GM19351 (cell line): ENCODE measurements around the gene ACSL4.

Experiments used
- ATAC-seq: cut with Tn5 transposase; IDR thresholded peaks from one replicate; pipeline ENCODE4 v1.9.1; 2021; ENCODE audit warnings: mild to moderate bottlenecking, moderate library complexity; ENCODE audit not compliant: unreplicated experiment

The ACSL4 gene

DNA sequence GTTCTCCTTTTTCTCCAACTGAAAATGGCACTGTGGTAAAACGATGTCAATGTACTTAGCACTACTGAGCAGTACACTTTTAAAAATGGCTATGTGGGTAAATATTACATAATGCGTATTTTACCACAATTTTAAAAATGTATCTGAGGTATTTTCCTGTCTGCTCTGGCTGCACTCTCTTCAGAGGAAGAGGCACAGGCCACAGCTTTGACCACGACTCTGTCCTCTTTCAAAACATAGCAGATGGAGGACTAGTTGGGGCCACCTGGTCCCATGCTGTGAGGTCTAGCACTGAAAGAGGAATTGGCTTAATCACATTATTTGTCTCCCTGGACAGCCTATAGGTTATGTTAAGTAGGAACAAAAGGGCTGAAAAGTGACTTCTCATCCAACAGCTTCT, 113.3 kb downstream of the ACSL4 start:
- ATAC-seq = no peak

- ATAC-seq = no peak
Observed at GRCh38 chrX:109614951-109615350, 118.1 kb downstream of the ACSL4 start.

DNA sequence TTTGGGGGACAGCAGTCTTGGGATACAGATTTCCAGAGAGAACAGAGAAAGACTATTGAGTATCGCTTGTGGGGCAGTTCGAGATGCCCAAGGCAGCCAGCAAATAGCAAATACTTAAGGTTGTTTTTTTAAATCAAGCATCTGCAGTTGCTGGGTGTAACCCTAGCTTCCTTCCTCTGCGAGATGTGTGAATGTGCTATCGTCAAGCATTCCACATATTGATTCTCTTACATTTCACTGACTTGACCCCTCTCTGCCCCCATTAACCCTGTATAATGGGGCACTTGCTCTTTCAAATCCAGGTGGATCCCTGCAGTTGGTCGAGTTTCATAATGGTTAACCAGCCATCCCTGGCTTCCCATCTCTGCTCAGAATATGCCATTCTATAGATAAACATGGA, 131.6 kb downstream of the ACSL4 start:
- no peak for ATAC-seq

DNA sequence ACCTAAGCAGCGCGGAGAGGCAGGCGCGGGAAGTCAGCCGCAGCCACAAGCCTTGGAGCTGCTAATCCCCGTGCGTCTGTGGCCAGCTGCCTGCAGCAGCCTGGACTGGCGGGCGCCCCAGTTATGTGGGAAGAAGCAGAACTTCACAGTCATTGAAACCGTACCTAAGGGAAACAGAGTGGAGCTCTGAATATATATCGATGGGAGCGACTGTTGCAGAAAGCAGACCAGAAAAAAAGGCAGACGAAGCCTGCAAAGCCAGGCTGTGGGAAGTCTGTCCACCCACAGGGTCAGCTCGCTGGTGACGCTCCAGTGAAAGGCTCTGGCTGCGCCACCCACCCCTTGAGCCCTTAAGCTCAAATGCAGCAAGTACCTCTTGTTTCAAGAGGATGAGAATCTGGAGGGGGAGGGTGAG, 132.8 kb downstream of the ACSL4 start:
- ATAC-seq = no peak

DNA sequence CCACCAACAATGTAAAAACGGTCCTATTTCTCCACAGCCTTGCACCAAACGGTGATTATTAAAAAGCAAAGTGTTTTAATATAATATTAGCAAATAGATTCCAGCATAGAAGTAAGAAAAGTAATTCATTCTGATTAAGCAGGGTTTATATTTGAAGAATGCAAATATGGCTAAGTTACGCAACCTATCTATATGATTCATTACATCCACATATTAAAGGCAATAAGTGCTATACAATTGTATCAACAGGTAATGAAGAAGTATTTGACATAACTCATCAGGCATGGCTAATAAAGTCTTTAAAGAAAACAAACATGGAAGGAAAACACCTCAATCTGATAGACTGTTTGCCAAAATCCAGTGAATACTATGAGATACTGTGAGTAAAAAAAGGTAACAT, 137.0 kb downstream of the ACSL4 start:
- ATAC-seq = no peak
